GM21367 (cell line): Measurements from ENCODE around the gene PMM2.

ENCODE experiments used
- ATAC-seq: cut with Tn5 transposase; IDR thresholded peaks from one replicate; pipeline ENCODE4 v1.9.1; 2021; ENCODE audit not compliant: unreplicated experiment

Gene PMM2

GRCh38 chr16:8849411-8850011 is 51.9 kb downstream of the PMM2 start:
- ATAC-seq = no peak

GRCh38 chr16:8850279-8850885 is 52.7 kb downstream of the PMM2 start:
- ATAC-seq = no peak

- no peak for ATAC-seq
These were observed 54.2 kb downstream of the PMM2 start for GRCh38 chr16:8851761-8852403.

GRCh38 chr16:8852534-8852933 is 54.9 kb downstream of the PMM2 start:
- no peak for ATAC-seq

- ATAC-seq = no peak
These were observed 55.5 kb downstream of the PMM2 start for GRCh38 chr16:8853150-8853549.

- ATAC-seq = no peak
These were observed 56.0 kb downstream of the PMM2 start for GRCh38 chr16:8853611-8854010.

GRCh38 chr16:8854298-8854948 is 56.8 kb downstream of the PMM2 start:
- no peak for ATAC-seq

GRCh38 chr16:8855051-8855786 is 57.6 kb downstream of the PMM2 start:
- no peak for ATAC-seq

- no peak for ATAC-seq
These were observed 58.3 kb downstream of the PMM2 start for GRCh38 chr16:8855972-8856371.

GRCh38 chr16:8858994-8859912 is 61.6 kb downstream of the PMM2 start:
- ATAC-seq = no peak

GRCh38 chr16:8859913-8860881 is 62.6 kb downstream of the PMM2 start:
- ATAC-seq = no peak

GRCh38 chr16:8861563-8862308 is 64.1 kb downstream of the PMM2 start:
- ATAC-seq = no peak

- no peak for ATAC-seq
These were observed 64.9 kb downstream of the PMM2 start for GRCh38 chr16:8862309-8863130.

- ATAC-seq = no peak
These were observed 66.2 kb downstream of the PMM2 start for GRCh38 chr16:8863594-8864424.

- ATAC-seq = no peak
These were observed 67.0 kb downstream of the PMM2 start for GRCh38 chr16:8864480-8865110.

- ATAC-seq = no peak
These were observed 67.7 kb downstream of the PMM2 start for GRCh38 chr16:8865145-8865882.
